Breast epithelium (tissue), 4 donors: ENCODE data around the gene LYZL2. TPM values are rescaled to one million over a fixed set of nuclear protein-coding genes. Genes with fewer than 3 reads are reported as not detected.
"Not testable (repeated sequence)": the region's sequence is repeated elsewhere in the genome, so short reads cannot be mapped to it uniquely, and the experiment has no call there.

Experiments
- DNase-seq, 2 donors: peaks; one replicate each; pipeline ENCODE4 v3.0.0-alpha.2; 2019; ENCODE audit warnings: low spot score in 2 of 2
- H3K27ac ChIP-seq, 2 donors: fragments of 200-600 bp; sonication (generic) in 1 of 2; one replicate each; pipeline ENCODE4 v1.5.1; 2016 to 2019; ENCODE audit warnings: mild to moderate bottlenecking in 1 of 2
- H3K27me3 ChIP-seq, 2 donors: fragments of 200-600 bp; sonication (generic) in 1 of 2; one replicate each; pipeline versions ENCODE4 v1.5.1 to v1.6.0; 2017 to 2019; ENCODE audit warnings: control low read depth in 1 of 2, mild to moderate bottlenecking in 1 of 2
- H3K36me3 ChIP-seq: fragments of 200-600 bp; one replicate; pipeline ENCODE4 v1.5.1; 2019
- H3K4me1 ChIP-seq, 2 donors: fragments of 200-600 bp; sonication (generic); one replicate each; pipeline ENCODE4 v1.5.1; 2016 to 2019; ENCODE audit warnings: control low read depth in 1 of 2
- H3K4me3 ChIP-seq, 3 donors: fragments of 200-600 bp; sonication (generic); 1 replicate in 2 of 3; 2 replicates in 1 of 3; pipeline ENCODE4 v1.5.1; 2016 to 2019; ENCODE audit warnings: mild to moderate bottlenecking in 3 of 3, moderate library complexity in 2 of 3
- H3K9me3 ChIP-seq, 2 donors: fragments of 200-600 bp; sonication (generic) in 1 of 2; one replicate each; pipeline ENCODE4 v1.5.1; 2016 to 2019; ENCODE audit warnings: control low read depth in 1 of 2
- POLR2A ChIP-seq: fragments of 450-650 bp; IDR thresholded peaks from one replicate; pipeline ENCODE4 v1.6.1; 2016; ENCODE audit warnings: antibody characterized with exemption, mild to moderate bottlenecking, moderate library complexity
- POLR2AphosphoS5 ChIP-seq, 3 donors: sonication (generic); formaldehyde crosslinking; IDR thresholded peaks; one replicate each; pipeline ENCODE4 v1.6.1; 2017; ENCODE audit warnings: antibody characterized with exemption in 3 of 3
- intact Hi-C: fragments of 100-400 bp; cut with DNase I; formaldehyde crosslinking; loops from one replicate; pipeline ENCODE4 v1.15.1; 2023; ENCODE audit warnings: low total_unique reads
- total RNA-seq, 3 donors: library from RNA; depleted of rRNA; stranded (reverse); fragments of >200 nt; gene quantifications; one replicate each; pipeline ENCODE4 v1.1.0, GENCODE V29; 2016
- TF ChIP-seq, protein P1 (sequence below), 3 donors: fragments of 450-650 bp; IDR thresholded peaks; one replicate each; pipeline ENCODE4 v1.5.1; 2016 to 2017; ENCODE audit warnings: antibody characterized with exemption in 3 of 3, mild to moderate bottlenecking in 3 of 3, moderate library complexity in 3 of 3

LYZL2 gene
- total RNA-seq, 3 donors from 2014 or later = not detected

DNA sequence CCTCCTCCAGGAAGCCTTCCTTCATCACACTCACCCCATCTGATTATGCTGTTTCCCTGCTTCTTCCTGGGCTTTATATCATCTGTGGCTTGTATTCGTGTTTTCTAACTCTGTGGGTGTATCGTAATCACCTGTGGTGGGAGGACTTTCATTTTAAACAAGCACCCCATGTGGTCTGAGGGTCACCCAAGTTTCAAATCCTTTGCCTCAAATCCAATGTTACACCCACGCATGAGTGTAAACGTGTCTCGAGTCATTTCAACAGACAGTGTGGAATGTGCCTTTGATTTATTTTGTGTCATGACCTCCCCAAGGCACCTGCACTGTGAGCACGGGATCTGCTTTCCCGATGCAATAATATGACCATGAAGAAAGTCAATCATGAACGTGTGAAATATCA is 17.5 kb upstream of the LYZL2 start:
- Histone ChIP-seq H3K27me3 (no peaks in the 10 kb centered on the region), H3K36me3 (no peaks in the 10 kb centered on the region), H3K4me1 (no peaks in the 10 kb centered on the region), H3K4me3 (no peak overlapping the region), H3K9me3 (no peaks in the 10 kb centered on the region), H3K27ac (no peak overlapping the region)
- no peak for DNase-seq
- TF ChIP-seq, protein P1, sequence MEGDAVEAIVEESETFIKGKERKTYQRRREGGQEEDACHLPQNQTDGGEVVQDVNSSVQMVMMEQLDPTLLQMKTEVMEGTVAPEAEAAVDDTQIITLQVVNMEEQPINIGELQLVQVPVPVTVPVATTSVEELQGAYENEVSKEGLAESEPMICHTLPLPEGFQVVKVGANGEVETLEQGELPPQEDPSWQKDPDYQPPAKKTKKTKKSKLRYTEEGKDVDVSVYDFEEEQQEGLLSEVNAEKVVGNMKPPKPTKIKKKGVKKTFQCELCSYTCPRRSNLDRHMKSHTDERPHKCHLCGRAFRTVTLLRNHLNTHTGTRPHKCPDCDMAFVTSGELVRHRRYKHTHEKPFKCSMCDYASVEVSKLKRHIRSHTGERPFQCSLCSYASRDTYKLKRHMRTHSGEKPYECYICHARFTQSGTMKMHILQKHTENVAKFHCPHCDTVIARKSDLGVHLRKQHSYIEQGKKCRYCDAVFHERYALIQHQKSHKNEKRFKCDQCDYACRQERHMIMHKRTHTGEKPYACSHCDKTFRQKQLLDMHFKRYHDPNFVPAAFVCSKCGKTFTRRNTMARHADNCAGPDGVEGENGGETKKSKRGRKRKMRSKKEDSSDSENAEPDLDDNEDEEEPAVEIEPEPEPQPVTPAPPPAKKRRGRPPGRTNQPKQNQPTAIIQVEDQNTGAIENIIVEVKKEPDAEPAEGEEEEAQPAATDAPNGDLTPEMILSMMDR (IDR thresholded peaks at IDR 0.05) = no peak
- TF ChIP-seq POLR2AphosphoS5 (IDR thresholded peaks at IDR 0.05) = no peak
- TF ChIP-seq POLR2A = no peak
- intact Hi-C loops = no loop called here

DNA sequence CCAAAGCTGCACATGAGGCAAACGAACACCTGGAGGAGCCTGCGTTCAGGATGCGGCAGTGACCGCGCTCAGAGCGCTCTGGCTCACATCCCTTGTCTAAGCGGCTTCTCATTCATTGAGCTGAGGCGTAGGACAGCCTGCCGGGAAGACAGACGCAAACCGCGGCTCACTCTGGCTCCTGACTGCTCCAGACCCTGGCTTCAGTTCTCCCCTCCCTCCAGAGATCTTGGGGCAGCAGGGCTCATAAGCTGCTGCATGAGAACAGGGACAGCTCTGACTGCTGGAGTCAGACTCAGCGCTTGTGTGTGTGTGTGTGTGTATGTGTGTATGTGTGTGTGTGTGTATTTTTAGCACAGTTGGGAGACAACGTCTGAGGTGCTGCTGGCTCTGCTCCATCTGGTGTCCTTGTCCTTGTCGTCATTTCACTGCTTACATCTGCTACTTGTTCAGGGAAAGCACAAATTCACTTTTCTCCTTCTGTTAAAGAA is 15.8 kb upstream of the LYZL2 start:
- DNase-seq = no peak
- Histone ChIP-seq H3K27me3 (no peaks in the 10 kb centered on the region), H3K27ac (peak overlapping the region in 1 of 2 donors; percentile 0), H3K9me3 (no peaks in the 10 kb centered on the region), H3K4me1 (no peaks in the 10 kb centered on the region), H3K36me3 (no peaks in the 10 kb centered on the region), H3K4me3 (peak overlapping the region in 1 of 3 donors; percentile 23)
- TF ChIP-seq POLR2AphosphoS5 (IDR thresholded peaks at IDR 0.05) (no peak), POLR2A (no peak)
- TF ChIP-seq, protein P1 (IDR thresholded peaks at IDR 0.05) = no peak
- intact Hi-C loops = no loop called here

DNA sequence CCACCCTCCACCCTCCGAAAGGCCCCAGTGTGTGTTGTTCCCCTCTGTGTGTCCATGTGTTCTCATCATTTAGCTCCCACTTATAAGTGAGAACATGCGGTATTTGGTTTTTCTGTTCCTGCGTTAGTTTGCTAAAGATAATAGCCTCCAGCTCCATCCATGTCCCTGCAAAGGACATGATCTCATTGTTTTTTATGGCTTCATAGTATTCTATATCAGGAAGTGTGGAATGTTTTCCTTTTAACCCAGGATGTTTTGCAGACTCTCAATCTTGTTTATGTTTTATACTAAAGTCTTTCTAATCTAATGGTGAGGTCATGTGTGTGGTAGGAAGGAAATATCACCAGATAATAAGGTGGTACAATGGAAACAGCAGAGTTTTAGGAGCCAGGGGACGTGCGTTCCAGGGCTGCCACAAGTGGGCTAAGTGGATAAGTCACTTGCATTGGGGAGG is 14.9 kb upstream of the LYZL2 start:
- H3K36me3 ChIP-seq, intact Hi-C loops, H3K9me3 ChIP-seq, H3K4me3 ChIP-seq, H3K27me3 ChIP-seq, H3K4me1 ChIP-seq, DNase-seq: not testable (repeated sequence)
- peak overlapping the region in 1 of 2 donors; percentile 32 for H3K27ac ChIP-seq

DNA sequence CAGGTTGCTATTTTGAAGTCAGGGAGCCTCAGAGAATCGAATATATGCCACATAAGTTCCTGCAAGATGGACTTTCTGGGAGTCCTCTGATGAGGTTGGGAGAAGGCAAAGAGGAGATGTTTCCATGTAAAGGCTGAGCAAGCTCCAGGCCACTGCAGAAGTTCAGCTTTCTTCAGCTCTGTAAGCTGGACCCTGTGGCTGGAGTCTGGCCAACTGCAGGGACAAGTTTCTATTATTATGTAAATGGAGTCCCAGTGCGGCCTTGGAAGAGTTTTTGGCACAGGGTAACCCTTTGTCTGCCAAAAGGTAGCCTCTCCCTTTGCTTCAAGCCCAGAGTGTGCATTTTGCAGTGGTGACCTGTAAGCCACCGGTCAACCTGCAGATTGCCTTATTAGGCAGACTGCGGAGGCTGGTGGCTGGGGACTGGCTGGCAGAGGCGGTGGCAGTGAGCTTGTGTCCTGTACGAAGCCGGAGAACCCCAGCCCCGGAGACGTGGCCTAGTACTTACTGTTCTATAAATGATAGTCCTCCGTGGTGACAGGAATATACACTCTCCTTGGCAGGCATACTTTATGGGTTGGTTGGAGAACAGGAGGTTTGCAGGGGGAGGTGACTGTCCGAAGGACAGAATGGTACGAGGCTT is 14.1 kb upstream of the LYZL2 start:
- intact Hi-C loops, H3K36me3 ChIP-seq, H3K4me3 ChIP-seq, H3K27me3 ChIP-seq, H3K9me3 ChIP-seq, DNase-seq, H3K4me1 ChIP-seq: not testable (repeated sequence)
- H3K27ac ChIP-seq = peak overlapping the region in 1 of 2 donors; percentile 19

DNA sequence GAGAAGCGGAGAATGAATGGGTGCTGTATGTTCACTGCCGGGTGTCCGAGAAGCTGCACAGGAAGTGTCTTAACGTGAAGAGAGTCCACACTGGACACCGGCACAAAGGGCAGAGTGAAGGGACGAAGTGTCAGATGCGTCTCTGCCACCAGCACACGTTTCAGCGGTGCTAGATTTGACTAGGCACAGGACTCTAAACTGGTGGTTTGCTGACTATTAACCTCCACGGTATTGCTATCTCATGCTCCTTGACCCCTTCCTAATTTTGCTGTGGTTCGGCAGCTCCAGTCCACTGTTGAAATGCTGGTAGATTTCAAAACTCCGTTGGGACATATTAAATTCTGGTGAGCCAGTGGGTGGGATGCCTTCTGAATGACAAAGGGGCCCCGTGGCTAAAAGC is 13.3 kb upstream of the LYZL2 start:
- H3K4me1 ChIP-seq, H3K4me3 ChIP-seq, H3K27ac ChIP-seq, H3K36me3 ChIP-seq, DNase-seq, H3K27me3 ChIP-seq, intact Hi-C loops, H3K9me3 ChIP-seq: not testable (repeated sequence)

DNA sequence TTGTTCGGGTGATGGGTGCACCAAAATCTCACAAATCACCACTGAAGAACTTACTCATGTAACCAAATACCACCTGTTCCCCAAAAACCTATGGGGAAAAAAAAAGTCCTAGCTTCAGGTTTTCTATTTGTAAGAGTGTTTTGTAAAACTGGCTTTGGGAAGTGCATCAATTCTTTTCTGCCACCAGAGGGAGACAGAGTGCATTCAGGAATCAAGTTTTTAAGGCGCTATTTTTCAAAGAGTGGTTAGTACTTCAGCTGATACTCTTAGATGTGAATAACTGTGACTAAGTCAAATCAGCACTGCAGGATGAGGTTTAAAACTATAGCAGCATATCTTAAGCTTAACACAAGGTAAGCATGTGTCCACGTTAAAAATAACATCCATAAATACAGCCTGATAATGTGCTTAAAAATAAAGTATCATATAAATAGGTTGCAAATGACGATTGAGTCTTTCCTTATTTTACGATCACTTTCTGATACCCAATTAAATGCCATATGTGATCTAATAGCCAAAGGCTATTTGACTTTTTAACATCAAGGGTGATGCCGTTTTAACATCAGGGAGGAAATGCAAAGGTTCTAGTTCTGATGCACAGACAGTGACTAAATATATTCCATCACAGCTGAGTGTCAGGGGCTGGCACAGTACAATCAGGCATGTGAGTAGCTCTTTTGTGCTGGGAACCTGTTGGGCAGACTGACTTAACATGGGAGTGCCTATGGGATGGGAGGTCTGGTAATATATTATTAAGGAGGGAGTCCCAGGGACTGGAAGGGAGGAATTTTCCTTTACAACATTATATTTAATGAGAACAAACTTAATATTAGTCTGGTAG is 10.6 kb upstream of the LYZL2 start:
- DNase-seq = no peak
- Histone ChIP-seq H3K9me3 (no peaks in the 10 kb centered on the region), H3K4me3 (no peak overlapping the region), H3K4me1 (no peaks in the 10 kb centered on the region), H3K36me3 (no peaks in the 10 kb centered on the region), H3K27ac (no peak overlapping the region), H3K27me3 (no peaks in the 10 kb centered on the region)
- intact Hi-C loops = no loop called here
- no peak for TF ChIP-seq POLR2AphosphoS5 (IDR thresholded peaks at IDR 0.05)
- TF ChIP-seq, protein P1 (IDR thresholded peaks at IDR 0.05) = peak; percentile 60 to 66 (median 60)
- TF ChIP-seq POLR2A = no peak
